ENCODE results near the gene USF2.

GRCh38 chr19:35229601-35230000, 39.2 kb upstream of the USF2 start:
- TF ChIP-seq CTCF (conservative IDR thresholded peaks at IDR 0.05 in 1 of 2, IDR thresholded peaks at IDR 0.05 in 1 of 2; ENCODE audit: low read depth in 1 of 2, low read length in 2 of 2) (no peak), EZH2 (IDR thresholded peaks at IDR 0.05; ENCODE audit: low read length, missing control alignments) (no peak)
